GM20431 (cell line): Measurements from ENCODE around the gene MTRF1L.
"Not testable (repeated sequence)": the region's sequence is repeated elsewhere in the genome, so short reads cannot be mapped to it uniquely, and the experiment has no call there.

Experiments used
- in situ Hi-C: fragments of 300-500 bp; cut with MseI, MboI; formaldehyde crosslinking; loops from one replicate; pipeline ENCODE4 v1.15.0; 2020; ENCODE audit warnings: low sequenced_read_pairs; ENCODE audit not compliant: unreplicated experiment

The MTRF1L gene

GRCh38 chr6:153015094-153015640 is 12.7 kb upstream of the MTRF1L start:
- in situ Hi-C loops: no loop called here

- in situ Hi-C loops: no loop called here
These were observed 10.9 kb upstream of the MTRF1L start for GRCh38 chr6:153013438-153013837.

GRCh38 chr6:153012856-153013255 is 10.3 kb upstream of the MTRF1L start:
- in situ Hi-C loops: no loop called here

GRCh38 chr6:153003366-153003690 is 819 bp upstream of the MTRF1L start:
- in situ Hi-C loops: no loop called here

GRCh38 chr6:153001767-153002612 is 519 bp downstream of the MTRF1L start:
- in situ Hi-C loops: no loop called here

GRCh38 chr6:153000790-153001189 is 1.7 kb downstream of the MTRF1L start:
- in situ Hi-C loops: not testable (repeated sequence)

- in situ Hi-C loops: no loop called here
These were observed 2.3 kb downstream of the MTRF1L start for GRCh38 chr6:153000243-153000642.

GRCh38 chr6:152999538-152999937 is 3.0 kb downstream of the MTRF1L start:
- in situ Hi-C loops: not testable (repeated sequence)

- in situ Hi-C loops: no loop called here
These were observed 8.7 kb downstream of the MTRF1L start for GRCh38 chr6:152993847-152994246.

GRCh38 chr6:152993431-152993830 is 9.1 kb downstream of the MTRF1L start:
- in situ Hi-C loops: no loop called here

- in situ Hi-C loops: no loop called here
These were observed 15.5 kb downstream of the MTRF1L start for GRCh38 chr6:152986978-152987377.

GRCh38 chr6:152985300-152985699 is 17.2 kb downstream of the MTRF1L start:
- in situ Hi-C loops: not testable (repeated sequence)

- in situ Hi-C loops: no loop called here
These were observed 18.0 kb downstream of the MTRF1L start for GRCh38 chr6:152984513-152984872.

GRCh38 chr6:152983637-152984512 is 18.6 kb downstream of the MTRF1L start:
- in situ Hi-C loops: no loop called here

- in situ Hi-C loops: no loop called here
These were observed 19.4 kb downstream of the MTRF1L start, which contains the start of gene FBXO5 for GRCh38 chr6:152982904-152983636. Gene FBXO5 (minus strand): TSS chr6:152983041. CDS start chr6:152982959, 82 bp downstream.

GRCh38 chr6:152981989-152982903 is 20.3 kb downstream of the MTRF1L start:
- in situ Hi-C loops: no loop called here

GRCh38 chr6:152981219-152981618 is 21.3 kb downstream of the MTRF1L start:
- in situ Hi-C loops: no loop called here

- in situ Hi-C loops: no loop called here
These were observed 21.9 kb downstream of the MTRF1L start for GRCh38 chr6:152980656-152981055.

GRCh38 chr6:152979116-152979515 is 23.4 kb downstream of the MTRF1L start:
- in situ Hi-C loops: no loop called here
